Epidermal melanocyte (primary cell): ENCODE data around the gene LILRA5.
"Not testable (repeated sequence)": the region's sequence is repeated elsewhere in the genome, so short reads cannot be mapped to it uniquely, and the experiment has no call there.

Experiments used
- DNase-seq: peaks from one replicate; pipeline ENCODE4 v3.0.0; 2011; ENCODE audit warnings: low spot score; ENCODE audit not compliant: insufficient read length

LILRA5 gene

GRCh38 chr19:54333586-54334298 lies 20.8 kb upstream of the LILRA5 start:
- no peak for DNase-seq

GRCh38 chr19:54332149-54332548 lies 19.2 kb upstream of the LILRA5 start:
- no peak for DNase-seq

- no peak for DNase-seq
These were observed 18.7 kb upstream of the LILRA5 start for GRCh38 chr19:54331626-54332025.

- DNase-seq = no peak
These were observed 16.7 kb upstream of the LILRA5 start for GRCh38 chr19:54329476-54330165.

DNA sequence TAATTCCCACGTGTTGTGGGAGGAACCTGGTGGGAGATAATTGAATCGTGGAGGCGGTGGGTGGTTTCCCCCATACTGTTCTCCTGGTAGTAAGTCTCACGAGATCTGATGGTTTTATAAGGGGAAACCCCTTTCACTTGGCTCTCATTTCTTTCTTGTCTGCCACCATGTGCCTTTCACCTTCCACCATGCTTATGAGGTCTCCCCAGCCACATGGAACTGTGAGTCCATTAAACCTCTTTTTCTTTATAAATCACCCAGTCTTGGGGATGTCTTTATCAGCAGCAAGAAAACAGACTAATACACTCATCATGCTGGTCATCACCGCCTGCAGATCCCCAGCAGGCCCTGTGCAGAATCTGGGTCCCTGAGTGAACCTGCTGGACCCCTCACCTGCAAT lies 15.8 kb upstream of the LILRA5 start:
- DNase-seq = not testable (repeated sequence)

DNA sequence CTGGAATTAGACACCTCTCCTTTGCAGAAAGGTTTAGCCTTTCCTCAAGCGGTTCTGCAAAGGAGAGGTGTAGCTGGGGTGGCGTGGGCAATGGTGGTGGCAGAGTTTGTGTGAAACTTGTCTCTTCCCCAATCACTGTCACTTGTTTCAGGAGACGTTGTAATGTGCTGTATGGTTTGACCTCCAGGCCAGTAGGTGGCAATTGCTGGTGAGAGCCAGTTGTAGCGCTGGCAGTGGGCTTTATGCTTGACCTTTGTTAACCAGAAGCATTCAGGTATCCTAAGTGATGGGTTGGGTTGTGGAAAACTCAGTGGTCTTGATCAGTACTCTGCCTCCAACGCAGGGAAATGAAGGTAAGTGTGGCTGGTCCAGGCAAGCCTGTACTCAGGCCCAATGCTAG lies 12.7 kb upstream of the LILRA5 start:
- no peak for DNase-seq

GRCh38 chr19:54325194-54325621 lies 12.2 kb upstream of the LILRA5 start:
- DNase-seq = no peak

GRCh38 chr19:54324071-54324470 lies 11.1 kb upstream of the LILRA5 start:
- DNase-seq = no peak

- not testable (repeated sequence) for DNase-seq
These were observed 10.0 kb upstream of the LILRA5 start for GRCh38 chr19:54322934-54323333.

DNA sequence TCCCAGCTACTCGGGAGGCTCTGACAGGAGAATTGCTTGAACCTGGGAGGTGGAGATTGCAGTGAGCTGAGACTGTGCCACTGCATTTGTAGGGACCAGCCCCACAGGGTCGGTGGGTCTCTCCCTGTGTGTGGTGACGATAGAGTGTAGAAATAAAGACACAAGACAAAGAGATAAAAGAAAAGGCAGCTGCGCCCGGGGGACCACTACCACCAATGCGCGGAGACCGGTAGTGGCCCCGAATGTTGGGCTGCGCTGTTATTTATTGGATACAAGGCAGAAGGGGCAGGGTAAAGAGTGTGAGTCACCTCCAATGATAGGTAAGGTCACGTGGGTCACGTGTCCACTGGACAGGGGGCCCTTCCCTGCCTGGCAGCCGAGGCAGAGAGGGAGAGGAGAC lies 9.3 kb upstream of the LILRA5 start:
- not testable (repeated sequence) for DNase-seq

DNA sequence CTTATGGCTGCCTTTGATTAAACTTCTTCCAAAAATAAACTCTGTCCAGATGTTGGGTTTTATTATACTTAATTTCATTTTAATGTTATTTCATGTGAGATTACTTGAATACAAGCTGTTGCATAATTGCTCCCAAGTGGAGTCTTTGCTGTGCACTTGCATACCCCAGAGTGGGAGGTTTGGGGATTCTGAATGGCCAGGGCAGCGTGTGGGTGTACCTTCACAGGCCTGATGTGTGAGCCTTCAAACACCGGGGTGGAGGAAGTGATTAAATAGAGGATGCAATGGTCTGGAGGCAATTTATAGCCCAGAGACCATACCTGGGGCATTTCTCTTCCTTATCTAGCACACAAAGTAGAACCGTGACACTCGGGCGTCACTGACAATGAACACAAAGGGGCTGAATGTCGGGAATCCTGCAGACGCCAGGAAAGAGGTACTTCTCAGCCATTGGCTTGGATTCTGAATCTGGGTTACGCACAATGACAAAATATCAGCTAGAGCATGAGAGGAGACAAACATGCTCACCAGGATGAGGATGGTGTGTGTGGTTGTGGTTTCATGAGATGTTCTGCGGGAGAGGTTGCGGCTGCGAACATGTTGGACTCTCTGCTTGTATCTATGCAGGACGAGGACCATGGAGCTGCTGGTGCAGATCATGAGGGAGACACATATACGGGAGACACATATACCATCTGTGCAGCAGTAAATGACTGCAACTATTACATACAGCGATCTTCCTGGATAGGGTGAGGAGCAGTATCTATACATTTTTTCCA lies 7.1 kb upstream of the LILRA5 start:
- DNase-seq = no peak

GRCh38 chr19:54319049-54319448 lies 6.1 kb upstream of the LILRA5 start:
- no peak for DNase-seq

DNA sequence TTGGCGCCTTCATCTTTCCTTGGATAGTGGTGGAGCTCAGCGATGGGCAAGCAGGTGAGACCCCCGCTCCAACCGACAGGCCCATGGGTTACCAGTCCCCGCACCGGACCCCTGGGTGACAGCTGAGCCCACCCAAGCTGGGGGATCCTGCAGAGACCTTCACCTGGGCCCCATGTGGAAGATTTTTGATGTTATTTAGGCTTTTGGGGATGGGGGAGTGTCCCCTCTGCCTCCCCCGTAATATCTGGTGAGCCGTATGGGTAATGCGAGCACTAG lies 4.9 kb upstream of the LILRA5 start:
- no peak for DNase-seq

DNA sequence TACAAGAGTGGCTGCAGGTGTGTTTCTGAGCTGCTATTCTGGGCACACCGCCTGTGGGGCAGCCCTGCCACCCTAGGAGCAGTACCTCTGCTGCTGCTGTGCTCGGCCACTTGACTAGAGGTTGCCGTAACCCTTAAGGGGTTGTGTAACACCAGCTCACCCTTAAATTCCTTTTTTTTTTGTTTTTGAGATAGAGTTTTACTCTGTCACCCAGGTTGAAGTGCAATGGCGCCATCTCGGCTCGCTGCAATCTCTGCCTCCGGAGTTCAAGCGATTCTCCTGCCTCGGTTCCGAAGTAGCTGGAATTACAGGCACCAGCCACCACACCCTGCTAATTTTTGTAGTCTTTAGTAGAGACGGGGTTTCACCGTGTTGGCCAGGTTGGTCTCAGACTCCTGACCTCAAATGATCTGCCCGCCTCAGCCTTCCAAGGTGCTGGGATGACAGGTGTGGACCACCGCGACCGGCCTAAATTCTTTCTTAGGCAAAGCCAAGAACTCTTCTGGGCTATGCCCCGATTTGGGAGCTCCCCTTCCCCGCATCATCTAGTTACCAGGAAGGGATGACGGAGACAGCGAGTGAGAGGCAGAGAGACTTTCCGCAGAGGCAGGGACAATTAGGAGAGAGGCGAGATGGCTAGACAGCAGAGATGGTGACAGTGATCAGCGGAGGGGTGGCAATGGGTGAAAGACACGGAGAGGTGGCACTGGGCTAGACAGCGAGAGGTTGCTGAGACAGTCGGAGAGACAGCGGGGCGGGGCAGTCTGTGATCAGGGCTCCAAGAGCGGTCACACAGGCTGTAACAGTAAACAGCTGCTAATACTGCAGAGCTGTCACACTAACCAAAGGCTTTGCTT lies 4.4 kb upstream of the LILRA5 start:
- DNase-seq = no peak

GRCh38 chr19:54316746-54317107 lies 3.8 kb upstream of the LILRA5 start:
- no peak for DNase-seq

DNA sequence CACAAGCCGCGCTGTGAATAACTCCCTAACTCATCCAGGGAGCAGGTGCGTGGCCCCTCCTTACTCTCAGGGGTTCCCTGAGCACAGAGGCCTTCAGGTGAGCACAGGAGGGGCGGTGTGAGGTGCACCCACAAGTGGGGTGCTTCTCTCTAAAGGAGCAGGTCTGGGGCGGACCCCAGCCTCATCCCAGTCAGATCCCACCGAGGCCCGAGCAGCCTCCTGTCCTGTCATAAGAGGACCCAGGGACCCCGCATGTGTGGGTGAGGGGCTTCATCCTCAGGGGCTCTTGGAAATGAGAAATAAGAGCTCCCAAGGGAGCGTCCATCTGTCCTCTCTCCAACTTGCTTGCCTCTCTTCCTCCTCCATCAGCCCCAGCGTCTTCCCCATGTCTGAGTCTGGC lies 3.0 kb upstream of the LILRA5 start:
- no peak for DNase-seq

DNA sequence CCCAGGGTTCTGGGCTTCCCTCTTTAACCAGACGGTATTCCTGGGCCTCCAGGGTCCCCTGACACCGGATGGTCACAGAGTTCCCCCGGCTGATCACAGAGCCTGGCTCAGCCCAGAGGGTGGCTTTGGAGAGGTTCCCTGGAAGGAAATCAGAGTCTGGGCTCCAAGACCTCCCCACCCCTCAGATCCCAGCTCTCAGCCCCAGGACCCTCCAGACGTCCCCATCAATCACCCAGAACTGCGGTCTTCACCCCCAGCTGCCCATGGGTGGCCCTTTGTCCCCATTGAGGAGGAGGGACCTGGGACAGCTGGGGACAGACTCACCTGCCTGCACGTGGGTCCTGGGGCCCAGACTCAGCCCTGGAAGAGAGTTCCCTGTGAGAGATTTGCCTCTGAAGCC lies 955 bp downstream of the LILRA5 start:
- DNase-seq = no peak

GRCh38 chr19:54311486-54311885 lies 1.5 kb downstream of the LILRA5 start:
- DNase-seq = no peak

GRCh38 chr19:54310543-54310942 lies 2.4 kb downstream of the LILRA5 start:
- DNase-seq = no peak

- DNase-seq = no peak
These were observed 3.2 kb downstream of the LILRA5 start for GRCh38 chr19:54309811-54310210.

DNA sequence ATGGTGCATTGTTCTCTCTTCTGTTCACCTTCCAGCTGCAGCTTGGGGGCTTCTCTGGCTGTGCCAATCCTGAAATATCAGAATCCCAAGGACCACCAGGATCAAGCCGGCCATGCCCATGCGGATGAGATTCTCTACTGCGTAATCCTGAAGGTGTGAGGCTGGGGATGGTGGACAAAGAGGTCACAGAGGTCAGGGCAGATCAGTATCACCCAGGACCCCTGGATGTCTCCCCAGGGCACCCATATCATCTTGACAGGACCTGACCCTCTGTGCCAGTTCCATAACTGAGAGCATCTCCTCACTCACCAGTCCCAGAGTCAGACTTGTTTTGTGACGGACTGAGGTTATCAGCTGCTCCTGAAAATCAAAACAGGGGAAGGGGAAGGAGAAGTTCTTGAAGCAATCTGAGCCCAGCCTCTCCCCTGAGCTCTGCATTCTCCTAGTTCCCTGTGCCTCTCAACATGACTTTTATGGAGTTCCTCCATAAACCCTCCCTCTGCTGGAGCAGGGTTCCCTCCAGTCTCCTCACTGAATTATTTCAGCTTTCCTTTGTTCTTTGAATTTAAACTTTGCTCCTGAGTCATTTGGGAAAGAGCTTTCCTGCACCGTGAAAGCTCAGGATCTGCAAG lies 5.5 kb downstream of the LILRA5 start:
- DNase-seq = no peak
